CD4-positive, alpha-beta T cell (primary cell): Measurements from ENCODE around the gene AP2B1. TPM values are rescaled to one million over a fixed set of nuclear protein-coding genes. Genes with fewer than 3 reads are reported as not detected.

ENCODE experiments used
- ATAC-seq: fragments of 200-7000 bp; cut with Tn5 transposase; one replicate; pipeline ENCODE4 v1.10.0; 2022; ENCODE audit warnings: mild to moderate bottlenecking; ENCODE audit not compliant: poor library complexity
- CTCF ChIA-PET: fragments of 350-600 bp; sonication (Branson Sonifier 250); formaldehyde crosslinking; loops from one replicate; lab custom pipeline; 2021; ENCODE audit warnings: antibody characterized with exemption, inconsistent platforms; lab: Charles Lee
- POLR2A ChIA-PET: fragments of 350-600 bp; sonication (Branson Sonifier 250); formaldehyde crosslinking; loops from one replicate; lab custom pipeline; 2021; ENCODE audit warnings: antibody characterized with exemption, inconsistent platforms; lab: Charles Lee
- DNase-seq, 14 experiments: peaks; one replicate each; pipeline ENCODE4 v3.0.0-alpha.2; 2013 to 2020; ENCODE audit warnings: mixed read lengths in 2 of 14
- H3K27ac ChIP-seq, 2 donors: one replicate each; pipeline versions ENCODE4 v1.5.1 to v1.7.0; 2013; ENCODE audit warnings: low read length in 2 of 2, low read depth in 1 of 2, mild to moderate bottlenecking in 1 of 2
- H3K27me3 ChIP-seq, 2 experiments: 1 replicate in 1 of 2; 2 replicates in 1 of 2; pipeline versions ENCODE4 v1.6.1 to v1.7.0; 2013; ENCODE audit warnings: low read length in 2 of 2, control low read depth in 1 of 2, mild to moderate bottlenecking in 1 of 2, moderate library complexity in 1 of 2; ENCODE audit not compliant: insufficient read depth in 2 of 2, control insufficient read depth in 1 of 2
- H3K36me3 ChIP-seq: one replicate; pipeline ENCODE4 v1.6.1; 2013; ENCODE audit warnings: low read length, control low read depth; ENCODE audit not compliant: insufficient read depth
- H3K4me1 ChIP-seq: one replicate; pipeline ENCODE4 v1.6.1; 2013; ENCODE audit warnings: low read length, control low read depth; ENCODE audit not compliant: insufficient read depth
- H3K4me3 ChIP-seq: one replicate; pipeline ENCODE4 v1.5.1; 2013; ENCODE audit warnings: mild to moderate bottlenecking, low read length, moderate library complexity
- H3K9me3 ChIP-seq, 2 experiments: 1 replicate in 1 of 2; 2 replicates in 1 of 2; pipeline versions ENCODE4 v1.6.1 to v1.7.0; 2013; ENCODE audit warnings: low read length in 2 of 2, mild to moderate bottlenecking in 2 of 2, control low read depth in 1 of 2, moderate library complexity in 1 of 2; ENCODE audit not compliant: control insufficient read depth in 1 of 2, insufficient read depth in 1 of 2
- H3K27ac Mint-ChIP-seq: one replicate; pipeline ENCODE4 v1.8.0; 2020; ENCODE audit warnings: mixed read lengths
- H3K27me3 Mint-ChIP-seq: one replicate; pipeline ENCODE4 v1.8.0; 2021; ENCODE audit warnings: mixed read lengths
- H3K36me3 Mint-ChIP-seq: one replicate; pipeline ENCODE4 v1.8.0; 2021; ENCODE audit warnings: low read depth, mixed read lengths
- H3K4me1 Mint-ChIP-seq: one replicate; pipeline ENCODE4 v1.8.0; 2021; ENCODE audit warnings: low read depth, mixed read lengths
- H3K4me3 Mint-ChIP-seq: one replicate; pipeline ENCODE4 v1.8.0; 2020; ENCODE audit warnings: mild to moderate bottlenecking, mixed read lengths
- H3K9me3 Mint-ChIP-seq: one replicate; pipeline ENCODE4 v1.8.0; 2020; ENCODE audit warnings: mixed read lengths
- intact Hi-C, 2 experiments: fragments of 100-400 bp; cut with DNase I in 1 of 2; cut with micrococcal nuclease in 1 of 2; formaldehyde crosslinking; loops; one replicate each; pipeline versions ENCODE4 v1.15.1 to v1.9.0; 2023 to 2025; cut with DNase I, micrococcal nuclease
- total RNA-seq, 174 experiments: library from RNA in 2 of 174; stranded (reverse) in 2 of 174; gene quantifications; one replicate each; pipeline ENCODE4 v1.2.3 and lab custom pipeline; 2021 to 2026
- TF ChIP-seq, protein P1 (sequence below): fragments of 200-600 bp; IDR thresholded peaks from one replicate; pipeline ENCODE4 v1.8.0; 2022; ENCODE audit warnings: antibody characterized with exemption, mild to moderate bottlenecking

AP2B1 gene
- total RNA-seq, 2 experiments from 2014 or later, result 67.0 to 69.2 TPM

DNA sequence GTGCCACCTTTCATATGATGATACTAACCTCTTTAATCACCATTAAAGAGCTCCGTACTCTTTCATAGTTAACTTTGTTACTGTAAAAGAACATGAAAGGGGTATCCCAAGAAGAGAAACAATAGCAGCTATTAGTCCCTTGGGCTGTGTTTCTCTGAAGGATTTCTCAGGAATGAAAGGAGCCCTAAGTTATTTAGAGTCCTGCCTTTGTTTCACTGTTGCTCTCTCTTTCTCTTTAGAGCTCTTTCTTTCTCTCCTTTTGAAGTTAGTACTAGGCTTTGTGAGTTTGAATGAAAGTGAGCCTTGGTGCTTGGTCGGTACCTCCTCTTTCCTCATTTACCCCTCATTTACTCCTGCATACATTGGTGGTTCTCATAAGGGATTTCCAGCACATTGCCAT is 123.8 kb downstream of the AP2B1 start:
- Histone ChIP-seq H3K36me3 (peaks cover 52% of the 10 kb centered on the region), H3K27me3 (no peaks in the 10 kb centered on the region), H3K9me3 (no peaks in the 10 kb centered on the region), H3K4me1 (peaks cover 25% of the 10 kb centered on the region), H3K27ac (no peak overlapping the region), H3K4me3 (no peak overlapping the region)
- Mint-ChIP-seq H3K4me3 (no peak overlapping the region), H3K4me1 (peaks cover 49% of the 10 kb centered on the region), H3K27ac (peak overlapping the region; percentile 40), H3K27me3 (no peaks in the 10 kb centered on the region), H3K36me3 (peaks cover 42% of the 10 kb centered on the region), H3K9me3 (no peaks in the 10 kb centered on the region)
- ChIA-PET CTCF (interaction anchor here (1.2 kb wide), 1 partner anchor 15 kb away, joined by 4 read pairs; no protein-coding TSS in a partner anchor), POLR2A (no interaction called here)
- intact Hi-C loops, result no loop called here
- TF ChIP-seq, protein P1, sequence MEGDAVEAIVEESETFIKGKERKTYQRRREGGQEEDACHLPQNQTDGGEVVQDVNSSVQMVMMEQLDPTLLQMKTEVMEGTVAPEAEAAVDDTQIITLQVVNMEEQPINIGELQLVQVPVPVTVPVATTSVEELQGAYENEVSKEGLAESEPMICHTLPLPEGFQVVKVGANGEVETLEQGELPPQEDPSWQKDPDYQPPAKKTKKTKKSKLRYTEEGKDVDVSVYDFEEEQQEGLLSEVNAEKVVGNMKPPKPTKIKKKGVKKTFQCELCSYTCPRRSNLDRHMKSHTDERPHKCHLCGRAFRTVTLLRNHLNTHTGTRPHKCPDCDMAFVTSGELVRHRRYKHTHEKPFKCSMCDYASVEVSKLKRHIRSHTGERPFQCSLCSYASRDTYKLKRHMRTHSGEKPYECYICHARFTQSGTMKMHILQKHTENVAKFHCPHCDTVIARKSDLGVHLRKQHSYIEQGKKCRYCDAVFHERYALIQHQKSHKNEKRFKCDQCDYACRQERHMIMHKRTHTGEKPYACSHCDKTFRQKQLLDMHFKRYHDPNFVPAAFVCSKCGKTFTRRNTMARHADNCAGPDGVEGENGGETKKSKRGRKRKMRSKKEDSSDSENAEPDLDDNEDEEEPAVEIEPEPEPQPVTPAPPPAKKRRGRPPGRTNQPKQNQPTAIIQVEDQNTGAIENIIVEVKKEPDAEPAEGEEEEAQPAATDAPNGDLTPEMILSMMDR, result no peak
- DNase-seq (no peak), ATAC-seq (no peak)

- Histone ChIP-seq H3K4me3 (no peak overlapping the region), H3K36me3 (peaks cover 69% of the 10 kb centered on the region), H3K27ac (no peak overlapping the region), H3K4me1 (peaks cover 18% of the 10 kb centered on the region), H3K9me3 (no peaks in the 10 kb centered on the region), H3K27me3 (no peaks in the 10 kb centered on the region)
- no peak overlapping the region for H3K4me3 Mint-ChIP-seq
- CTCF ChIA-PET, result no interaction called here
- no peaks in the 10 kb centered on the region for H3K9me3 Mint-ChIP-seq
- TF ChIP-seq, protein P1, result no peak
- ATAC-seq, result no peak
- POLR2A ChIA-PET, result interaction anchor here (0.6 to 0.7 kb wide), 2 partner anchors 9 to 16 kb away, joined by 3 read pairs; no protein-coding TSS in a partner anchor
- no peak overlapping the region for H3K27ac Mint-ChIP-seq
- peak in 1 of 14 experiments; percentile 53 for DNase-seq
- intact Hi-C loops, result no loop called here
- no peaks in the 10 kb centered on the region for H3K27me3 Mint-ChIP-seq
- H3K4me1 Mint-ChIP-seq, result peaks cover 29% of the 10 kb centered on the region
- peaks cover 34% of the 10 kb centered on the region for H3K36me3 Mint-ChIP-seq
These were observed 126.1 kb downstream of the AP2B1 start for GRCh38 chr17:35713069-35713728.

DNA sequence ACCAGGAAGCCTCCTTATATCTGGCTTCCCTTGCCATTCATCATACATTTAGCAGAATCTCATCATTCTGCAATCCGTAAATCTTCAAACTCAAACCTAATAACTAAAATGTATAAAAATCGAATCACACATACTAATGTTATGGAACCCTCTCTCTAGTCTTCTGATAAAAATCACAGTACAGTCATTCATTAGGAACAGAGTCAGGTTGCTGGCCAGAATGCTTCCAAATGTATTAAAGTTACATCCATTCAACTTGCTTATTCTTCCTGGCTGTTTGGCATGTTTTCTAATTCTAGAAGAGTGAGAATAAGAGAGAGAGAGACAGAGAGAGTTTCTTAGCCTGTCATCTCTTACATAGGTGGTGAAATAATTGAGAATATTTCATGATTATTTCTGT is 127.9 kb downstream of the AP2B1 start:
- TF ChIP-seq, protein P1, result no peak
- no peaks in the 10 kb centered on the region for H3K9me3 Mint-ChIP-seq
- POLR2A ChIA-PET, result no interaction called here
- H3K27me3 Mint-ChIP-seq, result no peaks in the 10 kb centered on the region
- H3K4me1 Mint-ChIP-seq, result peaks cover 12% of the 10 kb centered on the region
- H3K9me3 ChIP-seq, result no peaks in the 10 kb centered on the region
- H3K27ac ChIP-seq, result no peak overlapping the region
- peaks cover 18% of the 10 kb centered on the region for H3K36me3 Mint-ChIP-seq
- DNase-seq (no peak), ATAC-seq (no peak)
- CTCF ChIA-PET, result no interaction called here
- H3K4me3 ChIP-seq, result no peak overlapping the region
- H3K36me3 ChIP-seq, result peaks cover 69% of the 10 kb centered on the region
- peaks cover 18% of the 10 kb centered on the region for H3K4me1 ChIP-seq
- H3K27ac Mint-ChIP-seq, result no peak overlapping the region
- H3K27me3 ChIP-seq, result no peaks in the 10 kb centered on the region
- intact Hi-C loops, result no loop called here
- no peak overlapping the region for H3K4me3 Mint-ChIP-seq
